NCI-H146 (cell line): ENCODE results near the gene POLH.
A peak's percentile ranks its signal among the peaks of the same experiment; 100 is the strongest.

Source experiments
- DNase-seq: peaks from one replicate; lab custom pipeline; 2025; lab: John Stamatoyannopoulos, UW

POLH gene

DNA sequence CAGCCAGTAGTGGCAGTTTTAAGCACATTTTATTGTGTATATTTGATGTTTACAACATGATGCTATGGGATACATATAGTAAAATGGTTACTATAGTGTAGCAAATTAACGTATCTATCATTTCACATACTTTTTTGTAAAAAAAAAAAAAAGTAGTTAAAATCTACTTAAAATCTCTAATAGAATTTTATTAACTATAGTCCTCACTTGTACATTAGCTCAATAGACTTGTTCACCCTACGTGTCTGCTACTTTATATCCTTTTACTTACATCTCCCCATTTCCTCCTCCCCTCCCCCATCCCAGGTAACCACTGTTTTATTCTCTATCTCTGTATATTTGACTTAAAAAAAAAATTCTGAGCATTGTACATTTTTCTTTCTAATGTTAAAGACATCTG lies 30.0 kb downstream of the POLH start:
- DNase-seq: no peak

- peak; percentile 86 for DNase-seq
These were observed 32.4 kb downstream of the POLH start for GRCh38 chr6:43608310-43608763.

DNA sequence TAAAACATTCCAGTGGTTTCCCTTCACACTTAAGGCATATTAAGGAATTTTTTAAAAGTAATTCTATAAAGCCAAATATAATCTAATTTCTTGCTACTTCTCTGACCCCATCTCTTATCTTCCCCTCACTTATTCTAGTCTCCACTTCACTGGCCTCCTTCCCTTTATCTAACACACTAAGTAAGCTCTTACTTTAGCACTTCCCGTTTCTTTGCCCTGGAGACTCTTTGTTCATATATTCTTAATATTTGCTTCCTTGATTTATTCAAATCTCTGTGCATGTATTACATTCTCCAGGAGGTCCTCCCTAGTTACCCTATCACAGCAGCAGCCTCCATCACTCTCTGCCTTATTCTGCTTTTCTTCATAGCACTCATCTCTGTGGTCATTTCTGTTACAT lies 32.8 kb downstream of the POLH start:
- DNase-seq: no peak

DNA sequence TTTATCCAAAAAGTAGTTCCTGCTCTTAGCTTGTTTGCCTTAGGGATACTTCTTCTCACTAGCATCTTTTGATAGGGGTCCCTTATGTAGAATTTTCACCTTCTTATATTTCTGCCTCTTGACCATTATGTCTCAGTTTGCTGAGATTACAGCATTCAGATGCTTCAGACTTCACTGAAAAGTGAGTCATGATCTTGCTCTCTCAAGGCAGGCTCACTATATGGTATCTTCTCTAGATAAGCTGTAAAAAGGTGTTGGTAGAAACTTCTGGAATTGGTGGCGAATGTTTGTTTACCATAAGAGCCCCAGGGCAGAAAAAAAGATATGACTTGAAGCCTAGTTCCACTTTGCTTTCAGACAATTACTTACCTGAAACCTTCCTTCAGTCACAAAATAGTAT lies 33.4 kb downstream of the POLH start:
- DNase-seq: no peak

DNA sequence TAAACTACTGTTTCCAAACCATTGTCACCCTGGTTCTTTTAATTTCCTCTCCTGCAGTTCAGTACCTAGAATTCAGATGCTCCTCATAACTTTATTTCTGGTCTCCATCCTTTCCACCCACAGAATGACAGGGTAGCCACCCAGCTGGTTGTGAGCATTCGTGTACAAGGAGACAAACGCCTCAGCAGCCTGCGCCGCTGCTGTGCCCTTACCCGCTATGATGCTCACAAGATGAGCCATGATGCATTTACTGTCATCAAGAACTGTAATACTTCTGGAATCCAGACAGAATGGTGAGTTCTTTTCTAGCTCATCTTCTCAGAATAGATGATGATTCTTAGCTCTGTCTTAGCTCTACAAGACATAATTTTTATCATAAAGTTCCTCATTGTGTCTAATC lies 34.4 kb downstream of the POLH start:
- DNase-seq: no peak

GRCh38 chr6:43613721-43614395 lies 37.9 kb downstream of the POLH start:
- no peak for DNase-seq

DNA sequence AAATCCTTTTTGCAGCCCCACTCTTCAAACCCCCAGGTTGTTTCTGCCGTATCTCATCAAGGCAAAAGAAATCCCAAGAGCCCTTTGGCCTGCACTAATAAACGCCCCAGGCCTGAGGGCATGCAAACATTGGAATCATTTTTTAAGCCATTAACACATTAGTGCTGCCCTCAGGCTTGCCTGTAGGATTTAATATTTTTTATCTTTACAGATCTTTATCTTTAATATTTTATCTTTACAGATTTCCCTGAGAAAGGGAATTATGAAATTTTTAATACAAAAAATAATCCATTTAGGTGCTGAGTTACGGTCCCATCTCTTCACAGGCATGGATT lies 38.4 kb downstream of the POLH start:
- no peak for DNase-seq

DNA sequence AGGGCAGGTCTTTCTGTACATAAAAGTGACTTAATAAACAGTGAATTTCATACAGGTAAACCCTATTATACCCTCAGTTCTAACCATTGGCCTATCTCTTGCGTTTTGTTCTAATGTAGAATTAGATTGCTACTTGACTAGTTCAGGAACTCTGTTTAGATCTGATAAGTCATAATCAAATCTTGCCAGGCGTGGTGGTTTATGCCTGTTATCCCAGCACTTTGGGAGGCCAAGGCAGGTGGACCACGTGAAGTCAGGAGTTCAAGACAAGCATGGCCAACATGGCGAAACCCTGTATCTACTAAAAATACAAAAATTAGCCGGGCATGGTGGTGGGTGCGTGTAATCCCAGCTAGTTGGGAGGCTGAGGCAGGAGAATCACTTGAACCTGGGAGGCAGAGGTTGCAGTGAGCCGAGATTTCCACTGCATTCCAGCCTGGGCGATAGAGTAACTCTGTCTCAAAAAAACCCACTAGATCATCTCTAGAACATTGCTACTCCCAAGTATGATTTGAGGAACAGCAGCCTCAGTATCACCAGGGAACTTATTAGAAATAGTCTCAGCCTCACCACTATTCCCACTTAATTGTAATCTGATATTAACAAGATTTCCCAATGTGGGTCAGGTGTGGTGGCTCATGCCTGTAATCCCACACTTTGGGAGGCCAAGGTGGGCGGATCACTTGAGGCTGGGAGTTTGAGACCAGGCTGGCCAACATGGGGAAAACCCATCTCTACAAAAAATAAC lies 40.9 kb downstream of the POLH start:
- DNase-seq: no peak

DNA sequence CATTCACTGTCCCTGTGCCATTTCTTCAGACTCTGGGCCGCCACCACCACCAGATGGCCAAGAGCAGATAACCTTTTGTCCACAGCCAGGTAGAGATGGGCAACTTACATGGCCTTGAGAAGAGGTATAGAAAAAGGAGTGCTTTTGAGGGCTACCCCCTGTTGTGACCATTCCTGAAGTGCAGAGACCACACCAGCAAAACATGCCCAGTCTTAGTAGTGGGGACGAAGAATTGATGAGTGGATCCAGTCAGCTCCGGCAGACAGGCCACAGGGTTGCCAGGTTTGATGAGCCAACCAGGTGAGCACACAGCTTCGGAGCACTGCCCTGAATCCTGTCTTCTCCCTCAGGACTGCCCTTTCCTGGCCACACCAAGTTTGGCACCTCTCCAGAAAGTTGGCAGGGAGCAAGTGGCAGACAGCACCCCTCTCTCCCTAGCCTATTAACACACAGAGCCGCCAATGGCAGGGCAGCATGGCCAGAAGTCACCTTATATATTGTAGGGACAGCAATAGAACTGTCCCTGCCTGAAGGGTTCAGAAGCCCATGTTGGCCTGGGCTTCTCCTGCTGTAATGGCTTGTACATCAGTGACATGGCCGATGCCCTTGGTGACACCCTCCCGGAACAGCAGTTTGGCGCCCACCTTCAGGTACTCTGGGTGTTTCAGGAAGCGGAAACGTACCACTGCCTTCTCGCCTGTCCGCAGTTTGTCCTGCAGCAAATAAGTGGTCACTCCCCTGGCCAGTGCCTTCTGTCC lies 45.3 kb downstream of the POLH start:
- DNase-seq: no peak

GRCh38 chr6:43621836-43622180 lies 45.8 kb downstream of the POLH start:
- DNase-seq: no peak

GRCh38 chr6:43622541-43622940 lies 46.6 kb downstream of the POLH start:
- no peak for DNase-seq

- no peak for DNase-seq
These were observed 48.1 kb downstream of the POLH start for GRCh38 chr6:43623880-43624785.

- DNase-seq: no peak
These were observed 48.9 kb downstream of the POLH start for GRCh38 chr6:43624786-43625288.

DNA sequence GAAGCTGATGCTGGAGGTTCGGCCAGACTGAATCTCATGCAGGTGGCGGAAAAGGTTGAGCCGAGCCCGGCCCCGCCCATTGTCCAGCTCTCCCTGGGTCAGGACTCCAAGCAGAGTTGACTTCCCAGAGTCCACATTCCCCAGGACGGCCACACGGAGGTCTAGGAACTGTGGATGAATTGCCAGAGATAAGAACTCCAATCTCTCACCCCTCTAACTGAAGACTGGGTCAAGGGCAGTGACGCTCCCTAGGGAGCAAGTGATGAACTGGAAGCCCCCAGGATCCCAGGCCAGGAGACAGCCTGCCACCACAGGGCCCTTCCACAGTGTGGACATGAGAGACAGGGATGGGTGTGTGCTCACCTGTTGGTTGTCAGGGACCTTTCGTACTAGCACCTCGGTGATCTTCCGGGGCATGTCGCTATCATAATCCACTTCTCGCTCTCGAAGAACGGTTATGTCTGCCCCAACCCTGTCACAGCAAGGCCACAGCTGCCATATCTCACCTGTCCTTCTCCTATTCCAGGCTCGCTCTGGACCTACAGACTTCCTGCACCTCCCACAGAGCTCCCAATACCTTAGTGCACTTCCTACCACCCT lies 49.5 kb downstream of the POLH start:
- no peak for DNase-seq

GRCh38 chr6:43627008-43627825 lies 51.2 kb downstream of the POLH start:
- peak; percentile 84 for DNase-seq

- peak; percentile 83 for DNase-seq
These were observed 52.6 kb downstream of the POLH start for GRCh38 chr6:43628393-43629103.

DNA sequence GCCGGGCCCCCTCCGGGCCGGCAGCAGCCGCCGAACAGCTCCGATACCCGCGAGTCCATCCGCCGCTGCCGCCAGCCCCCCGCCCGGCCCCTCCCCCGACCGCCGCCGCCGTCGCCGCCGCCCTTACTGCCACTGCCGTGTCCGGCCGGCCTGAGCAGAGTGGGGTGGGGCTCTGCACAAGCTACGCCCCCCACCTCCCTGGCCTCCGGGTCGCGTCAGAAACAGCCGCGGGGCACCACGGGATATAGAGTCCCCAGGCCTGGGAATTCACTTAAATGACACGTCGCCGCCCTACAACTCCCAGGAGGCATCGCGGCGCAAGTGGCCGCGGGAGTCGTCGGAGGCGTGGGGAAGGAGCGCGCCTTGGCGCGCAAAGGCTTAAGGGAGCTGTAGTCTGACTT lies 53.1 kb downstream of the POLH start, which contains the start of gene GTPBP2:
TSS of gene GTPBP2 (minus strand) at position 161 of the 401 bp plus-strand sequence. CDS start at position 59, 102 bp downstream.
- peak; percentile 100 for DNase-seq

DNA sequence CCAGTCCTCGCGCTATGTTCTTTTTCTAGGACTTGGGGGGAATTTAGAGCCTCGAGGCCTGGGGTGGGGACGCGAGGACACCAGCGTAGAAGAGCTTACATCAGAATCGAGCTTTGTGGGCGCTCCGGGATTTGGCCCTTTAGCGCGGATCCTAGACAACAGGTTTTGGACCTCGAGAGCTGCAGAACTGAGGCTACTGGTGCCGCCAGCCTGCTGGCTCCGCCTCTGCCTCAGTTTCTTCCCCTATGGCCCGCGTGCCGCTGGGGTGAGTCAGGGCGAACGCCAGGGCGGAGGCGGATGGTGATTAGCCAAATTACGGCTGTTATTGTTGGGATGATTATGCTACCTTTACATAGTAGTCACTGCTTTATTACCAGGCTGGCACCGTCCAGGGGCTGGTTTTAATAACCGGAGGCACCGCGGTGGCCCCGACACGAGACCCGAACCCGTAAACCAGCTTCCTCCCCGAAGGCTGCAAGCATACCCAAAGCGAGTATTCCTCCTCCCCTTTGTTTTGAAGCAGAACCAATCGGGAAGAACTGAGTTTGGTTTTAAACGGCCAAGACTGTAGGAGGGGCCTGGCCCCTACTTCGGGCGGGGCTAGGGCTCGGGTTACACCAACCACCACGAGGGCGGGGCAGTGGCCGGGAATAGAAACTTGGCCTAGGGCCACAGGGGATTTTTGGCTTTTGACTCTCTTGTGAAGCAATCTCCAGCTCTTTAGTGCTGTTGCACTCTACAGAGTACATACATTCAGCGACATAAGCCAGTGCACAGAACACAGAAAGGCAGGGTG lies 53.7 kb downstream of the POLH start:
- peak; percentile 99 for DNase-seq
